NCI-H2081 (cell line): ENCODE data around the gene RNF181.
A peak's percentile ranks its signal among the peaks of the same experiment; 100 is the strongest.
"Not testable (repeated sequence)": the region's sequence is repeated elsewhere in the genome, so short reads cannot be mapped to it uniquely, and the experiment has no call there.

Source experiments
- DNase-seq, 2 experiments: peaks; one replicate each; lab custom pipeline; 2025; lab: John Stamatoyannopoulos, UW

The RNF181 gene, protein sequence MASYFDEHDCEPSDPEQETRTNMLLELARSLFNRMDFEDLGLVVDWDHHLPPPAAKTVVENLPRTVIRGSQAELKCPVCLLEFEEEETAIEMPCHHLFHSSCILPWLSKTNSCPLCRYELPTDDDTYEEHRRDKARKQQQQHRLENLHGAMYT

DNA sequence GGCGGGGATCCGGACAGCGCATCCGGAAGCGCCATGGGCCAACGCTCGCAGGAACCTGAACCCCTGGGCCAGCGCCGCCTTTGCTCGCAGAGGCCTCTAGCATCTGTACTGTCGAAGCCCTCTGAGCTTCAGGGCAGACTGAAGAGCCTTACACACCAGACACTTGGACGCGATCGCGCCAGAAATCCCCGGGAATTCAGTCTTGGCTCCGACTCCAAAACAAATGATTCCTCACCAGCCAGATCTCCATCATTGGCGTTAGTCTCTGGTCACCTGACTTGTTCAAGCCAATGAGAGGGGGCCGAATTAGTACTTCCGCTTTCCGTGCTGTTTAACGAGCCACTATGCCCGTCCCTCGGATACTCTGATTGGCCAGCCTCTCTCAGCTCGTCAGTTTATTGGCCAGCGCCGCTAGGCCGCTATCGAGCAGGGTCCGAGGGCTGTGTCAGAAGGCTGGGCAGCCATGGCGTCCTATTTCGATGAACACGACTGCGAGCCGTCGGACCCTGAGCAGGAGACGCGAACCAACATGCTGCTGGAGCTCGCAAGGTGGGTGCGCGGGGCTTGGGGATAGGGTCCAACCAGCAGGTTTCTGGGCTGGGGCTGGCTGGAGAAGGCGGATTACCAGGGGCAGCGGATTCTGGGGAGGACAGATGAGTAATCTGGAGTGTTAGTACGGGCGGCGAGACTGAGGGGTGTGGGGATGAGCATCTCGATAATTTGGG, at the start of gene RNF181:
TSS of gene RNF181 (plus strand) at position 445 of the 725 bp plus-strand sequence. CDS start at position 464, 19 bp downstream.
- DNase-seq: peak; percentile 94 to 99

- no peak for DNase-seq
Measured at GRCh38 chr2:85545780-85546240, 49.7 kb upstream of the RNF181 start.

DNA sequence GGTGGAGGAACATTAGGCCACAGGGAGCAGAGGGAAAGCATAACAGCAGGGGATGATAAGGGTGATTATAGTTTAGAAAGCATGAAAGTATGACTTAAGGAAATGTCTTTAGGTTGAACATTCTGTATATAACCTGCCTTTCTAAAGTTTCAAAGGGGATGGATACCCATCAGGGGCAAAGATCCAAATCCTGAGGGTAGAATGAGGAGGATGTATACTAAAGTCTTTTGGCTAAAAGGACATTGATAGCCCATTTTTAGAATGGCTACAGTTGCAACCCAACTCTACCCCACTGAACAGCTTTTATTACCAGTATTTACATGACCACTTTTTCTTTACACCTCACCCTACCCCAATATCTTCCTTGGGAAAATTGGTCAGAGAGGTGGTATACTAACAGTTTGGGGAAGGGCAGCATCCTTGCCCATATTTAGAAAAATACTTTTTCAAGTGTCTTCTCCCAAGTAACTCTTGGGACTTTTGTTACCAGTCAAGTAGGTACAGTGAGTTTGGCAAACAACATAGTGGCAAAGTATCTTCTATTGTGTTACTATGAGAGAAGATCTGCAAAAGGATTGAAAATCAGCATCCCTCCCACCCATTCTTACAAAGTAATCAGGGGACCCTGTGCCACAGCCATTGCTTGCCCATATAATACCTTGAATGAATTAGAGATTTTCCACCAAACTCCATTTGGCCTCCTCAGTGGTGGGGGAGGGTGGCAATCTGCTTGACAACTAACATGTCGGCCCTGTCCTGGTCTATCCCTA, 48.3 kb upstream of the RNF181 start:
- no peak for DNase-seq

DNA sequence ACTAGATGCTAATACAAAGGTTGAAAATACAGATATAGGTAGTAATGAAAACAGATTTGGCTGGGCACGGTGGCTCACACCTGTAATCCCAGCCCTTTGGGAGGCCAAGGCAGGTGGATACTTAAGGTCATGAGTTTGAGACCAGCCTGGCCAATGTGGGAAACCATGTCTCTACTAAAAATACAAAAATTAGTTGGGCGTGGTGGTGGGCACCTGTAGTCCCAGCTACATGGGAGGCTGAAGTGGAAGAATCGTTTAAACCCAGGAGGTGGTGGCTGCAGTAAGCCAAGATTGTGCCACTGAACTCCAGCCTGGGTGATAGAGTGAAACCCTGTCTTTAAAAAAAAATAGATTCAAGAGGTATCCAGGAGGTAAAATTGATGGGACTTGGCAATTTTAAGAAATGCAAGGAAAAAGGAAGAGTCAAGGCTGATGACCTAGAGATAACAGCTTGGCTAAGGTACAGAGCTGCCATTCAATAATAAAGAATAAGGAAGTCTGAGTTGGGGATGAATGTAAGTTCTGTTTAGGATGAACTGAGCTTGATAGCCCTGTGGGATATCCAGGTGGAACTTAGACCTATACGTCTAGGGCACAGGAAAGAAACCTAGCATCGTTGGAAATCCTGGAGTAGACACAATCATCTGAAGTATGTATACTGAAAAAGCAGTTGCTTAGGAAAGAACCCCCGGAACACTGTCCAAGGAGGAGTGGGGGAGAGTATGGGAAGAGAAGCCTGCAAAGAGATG, 47.5 kb upstream of the RNF181 start:
- no peak for DNase-seq

- no peak for DNase-seq
Measured at GRCh38 chr2:85548608-85548900, 47.0 kb upstream of the RNF181 start.

DNA sequence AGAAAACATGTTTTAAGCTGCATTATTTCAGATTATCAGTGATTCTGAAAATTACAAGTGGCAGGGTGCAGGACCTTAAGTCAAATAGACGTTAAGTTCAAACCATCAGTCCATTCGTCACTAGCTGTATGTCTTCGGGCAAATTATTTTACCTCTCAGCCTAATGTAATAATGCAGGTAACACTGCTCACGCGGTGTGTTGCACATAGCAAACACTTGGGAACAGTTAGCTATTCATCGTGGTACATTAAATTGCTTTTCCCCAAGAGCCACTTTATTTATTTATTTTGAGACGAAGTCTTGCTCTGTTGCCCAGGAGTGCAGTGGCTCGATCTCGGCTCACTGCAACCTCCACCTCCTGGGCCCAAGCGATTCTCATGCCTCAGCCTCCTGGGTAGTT, 46.5 kb upstream of the RNF181 start:
- DNase-seq: no peak

DNA sequence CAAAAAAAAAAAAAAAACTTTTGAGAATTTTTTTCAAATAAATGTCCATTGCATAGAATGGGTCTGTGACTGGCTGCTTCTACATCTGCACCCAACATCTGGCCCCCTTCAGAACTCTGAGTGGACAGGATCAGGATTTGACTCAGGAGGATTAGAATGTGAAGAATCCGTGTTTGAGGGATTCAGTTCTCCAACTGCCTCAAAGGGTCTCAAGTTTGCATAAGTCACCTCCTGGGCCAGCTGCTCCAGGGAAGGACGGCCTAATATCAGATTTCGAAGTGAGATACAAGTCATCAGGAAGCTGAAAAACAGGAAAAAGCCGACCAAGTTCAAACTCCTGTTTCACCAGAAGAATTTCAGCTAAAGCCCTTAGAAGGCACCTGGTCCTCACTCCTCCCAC, 45.7 kb upstream of the RNF181 start:
- no peak for DNase-seq

DNA sequence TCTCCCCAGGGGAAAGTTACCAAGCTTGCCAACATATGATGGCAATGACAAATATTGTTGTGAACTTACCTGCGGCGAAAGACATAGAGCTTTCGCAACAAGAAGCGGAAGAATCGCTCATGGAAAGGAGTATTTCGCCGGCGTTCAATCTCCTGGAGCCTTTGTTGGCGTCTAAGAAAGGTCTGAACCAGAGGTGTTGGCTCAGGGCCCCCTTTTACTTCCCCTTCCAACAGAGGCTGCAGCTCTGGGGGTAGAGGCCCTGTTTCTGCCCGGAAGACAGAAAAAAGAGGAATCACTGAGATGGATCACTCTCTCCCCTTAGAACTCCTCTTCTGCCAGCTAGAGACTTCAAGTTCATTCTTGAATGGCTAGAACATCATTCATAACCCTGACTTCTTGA, 45.1 kb upstream of the RNF181 start:
- no peak for DNase-seq

DNA sequence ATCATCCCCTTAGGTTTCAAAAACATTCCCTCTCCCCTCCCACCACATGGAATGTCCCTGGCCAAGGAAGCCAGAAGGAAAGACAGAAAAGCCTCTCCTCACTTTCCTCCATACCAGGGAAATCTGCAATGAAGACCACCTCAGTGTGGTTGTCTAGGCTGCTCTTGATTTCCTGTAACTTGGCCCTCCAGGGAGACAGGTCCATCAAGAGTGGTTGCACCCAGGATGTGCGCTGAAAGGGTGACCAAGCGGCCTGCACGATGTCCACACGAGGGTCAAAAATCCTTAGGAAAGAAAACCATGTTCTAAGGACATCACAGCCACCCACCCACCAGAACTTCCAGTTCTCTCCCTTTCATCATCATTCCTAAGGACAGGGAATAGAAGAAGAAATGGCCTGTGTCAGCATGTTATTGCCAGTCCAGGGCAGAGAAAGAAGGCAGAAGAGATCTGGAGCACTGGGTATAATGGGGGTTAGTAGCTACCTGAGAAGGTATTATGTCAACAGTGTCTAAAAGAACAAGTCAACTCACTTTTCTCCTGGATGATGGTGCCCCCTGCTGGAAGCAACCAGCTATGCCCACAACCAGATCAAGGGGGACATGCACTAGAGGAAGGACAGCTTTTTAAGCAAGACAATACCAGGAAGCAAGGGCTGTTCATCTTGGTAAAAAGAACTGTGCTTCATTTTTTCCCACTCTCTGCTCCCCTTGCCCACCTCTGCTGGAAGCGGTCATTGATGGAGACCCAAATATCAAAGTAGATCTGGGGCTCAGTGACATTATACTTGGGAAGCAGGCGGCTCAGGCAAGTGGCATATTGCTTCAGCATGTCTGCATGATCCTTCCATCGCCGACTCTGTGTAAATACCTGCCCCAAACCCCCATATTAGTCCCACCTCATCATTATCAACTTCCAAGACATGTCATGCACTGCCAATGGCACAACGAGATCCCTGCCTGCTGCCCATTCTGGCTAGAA, 43.6 kb upstream of the RNF181 start:
- DNase-seq: peak; percentile 76 to 78

- no peak for DNase-seq
Measured at GRCh38 chr2:85553184-85553583, 42.4 kb upstream of the RNF181 start.

GRCh38 chr2:85554980-85555612, 40.4 kb upstream of the RNF181 start:
- DNase-seq: no peak

GRCh38 chr2:85557130-85557529, 38.4 kb upstream of the RNF181 start:
- no peak for DNase-seq

DNA sequence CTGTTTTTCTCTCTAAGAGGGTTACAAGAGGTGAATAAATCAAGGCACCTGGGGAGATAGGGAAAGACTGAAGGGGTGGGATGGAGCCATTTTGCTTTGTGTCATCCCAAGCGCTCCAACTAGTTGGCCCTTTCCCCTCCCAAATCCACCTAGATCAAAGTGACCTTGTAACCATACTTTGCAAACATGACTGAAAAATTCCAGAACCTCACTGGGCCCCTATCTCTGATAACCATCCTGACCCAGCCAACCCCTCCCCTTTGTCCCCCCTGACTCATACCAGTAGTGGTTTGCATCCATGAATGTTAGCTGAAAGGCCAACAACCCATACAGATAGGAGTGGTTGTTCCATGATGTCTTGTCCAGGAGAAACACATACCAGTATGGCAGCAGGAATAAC, 37.4 kb upstream of the RNF181 start:
- no peak for DNase-seq

- DNase-seq: not testable (repeated sequence)
Measured at GRCh38 chr2:85560403-85560726, 35.2 kb upstream of the RNF181 start.

DNA sequence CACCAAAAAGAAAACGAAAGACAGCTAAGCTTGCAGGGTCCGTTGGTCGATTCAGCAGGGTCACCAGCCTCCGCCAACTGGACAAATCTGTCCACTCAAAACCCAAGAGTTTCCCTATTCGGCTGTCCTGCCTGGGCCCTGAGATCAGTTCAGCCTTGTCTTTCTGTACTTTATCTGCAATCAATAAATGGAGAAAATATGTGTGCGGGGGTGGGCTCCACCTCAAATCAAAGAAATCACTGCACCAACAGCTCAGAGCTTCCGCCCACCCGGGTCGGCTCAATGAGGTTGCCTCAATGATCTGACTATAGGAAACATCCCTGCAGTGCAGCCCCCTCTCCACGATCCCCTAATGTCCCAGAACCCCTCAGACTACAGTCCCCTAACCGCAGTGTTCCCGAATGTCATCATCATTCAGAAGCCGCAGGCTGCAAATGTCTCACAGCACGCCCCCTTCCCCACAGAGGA, 34.7 kb upstream of the RNF181 start:
- DNase-seq: no peak

DNA sequence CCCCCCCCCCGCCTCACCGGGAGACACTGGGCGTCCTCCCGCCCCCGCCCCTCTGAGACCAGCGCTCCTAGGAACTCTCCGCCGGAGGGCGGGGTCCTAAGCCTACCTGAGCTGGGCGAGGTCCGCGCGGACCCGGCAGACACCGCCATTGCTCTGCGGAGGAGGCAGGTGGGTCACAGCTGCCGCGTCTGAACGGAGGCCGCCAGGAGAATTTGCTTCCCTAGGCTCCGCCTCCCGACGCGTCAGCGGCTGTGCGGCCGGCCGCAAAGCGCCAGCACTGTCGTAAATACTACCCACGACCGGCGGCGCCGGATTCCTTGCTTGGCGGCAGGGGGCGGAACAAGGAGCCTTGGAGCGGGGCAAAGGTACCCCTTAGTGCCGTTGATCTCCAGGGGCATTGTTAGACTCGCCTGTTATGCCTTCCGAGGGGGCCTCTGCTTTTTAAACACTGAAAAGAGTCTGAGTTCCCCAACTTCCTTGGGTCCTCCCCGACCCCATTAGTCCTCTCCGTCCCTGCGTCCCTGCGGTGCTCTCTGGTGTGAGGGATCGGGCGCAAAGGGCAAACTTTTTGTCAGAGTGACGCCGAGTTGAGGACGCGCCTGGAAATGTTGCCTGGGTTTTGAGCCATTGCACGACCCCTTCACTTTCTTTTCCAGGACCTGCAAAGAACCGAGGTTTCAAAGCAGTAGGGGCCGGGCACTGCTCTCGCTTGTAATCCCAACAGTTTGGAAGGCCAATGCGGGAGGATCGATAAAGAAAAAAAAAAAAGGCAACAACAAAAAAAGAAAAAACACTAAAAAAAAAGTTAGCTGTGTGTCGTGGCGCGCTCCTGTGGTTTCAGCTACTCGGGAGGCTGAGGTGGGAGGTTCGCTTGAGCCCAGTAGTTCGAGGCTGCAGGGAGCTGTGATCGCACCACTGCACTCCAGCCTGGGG, 34.0 kb upstream of the RNF181 start, which contains the start of gene GGCX:
TSS of gene GGCX (minus strand) at position 214 of the 933 bp plus-strand sequence. CDS start at position 149, 65 bp downstream.
- peak; percentile 92 to 96 for DNase-seq

DNA sequence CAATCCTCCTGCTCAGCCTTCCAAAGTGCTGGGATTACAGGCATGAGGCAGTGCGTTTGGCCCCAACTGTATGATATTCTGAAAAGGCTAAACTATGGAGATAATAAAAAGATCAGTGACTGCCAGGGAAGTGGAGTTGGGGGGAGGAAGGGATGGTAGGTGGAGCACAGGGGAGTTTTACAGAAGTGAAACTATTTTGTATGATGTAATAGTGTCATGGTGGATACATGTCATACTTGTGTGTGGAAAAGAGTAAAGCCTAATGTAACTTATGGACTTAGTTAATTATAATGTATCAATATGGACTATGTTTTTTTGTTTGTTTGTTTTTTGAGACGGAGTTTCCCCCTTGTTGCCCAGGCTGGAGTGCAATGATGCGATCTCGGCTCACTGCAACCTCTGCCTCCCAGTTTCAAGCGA, 31.4 kb upstream of the RNF181 start:
- no peak for DNase-seq

DNA sequence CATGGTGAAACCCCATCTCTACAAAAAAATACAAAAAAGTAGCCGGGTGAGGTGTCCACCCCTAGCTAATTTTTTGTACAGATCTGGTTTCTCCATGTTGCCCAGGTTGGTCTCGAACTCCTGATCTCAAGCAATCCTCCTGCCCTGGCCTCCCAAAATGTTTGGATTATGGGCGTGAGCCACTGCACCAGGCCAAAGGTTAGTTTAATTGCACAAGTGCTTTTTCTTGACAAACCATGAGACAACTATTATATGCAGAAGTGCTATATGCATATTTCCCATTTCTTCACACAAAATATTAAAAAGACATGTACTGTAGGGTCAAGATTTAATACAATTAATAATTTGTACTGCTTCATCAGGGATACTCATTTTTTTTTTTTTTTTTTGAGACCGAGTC, 29.3 kb upstream of the RNF181 start:
- DNase-seq: no peak

- no peak for DNase-seq
Measured at GRCh38 chr2:85575739-85576138, 19.8 kb upstream of the RNF181 start.

GRCh38 chr2:85577063-85577385, 18.5 kb upstream of the RNF181 start:
- DNase-seq: no peak
